Pancreas (tissue), 10 donors: ENCODE measurements around the gene WWC2. TPM values are rescaled to one million over a fixed set of nuclear protein-coding genes. Genes with fewer than 3 reads are reported as not detected.

ENCODE experiments used
- ATAC-seq, 4 donors: fragments of 200-7000 bp; cut with Tn5 transposase; one replicate each; pipeline versions ENCODE4 v1.8.0 to v1.9.1; 2020; ENCODE audit warnings: mild to moderate bottlenecking in 4 of 4, moderate library complexity in 4 of 4
- DNase-seq, 6 donors: peaks; one replicate each; pipeline ENCODE4 v3.0.0-alpha.2; 2020
- FAIRE-seq: peaks from 2 replicates; lab custom pipeline; 2012; peaks lifted over from hg19 to GRCh38; lab: Jason Lieb, UNC
- H3K27ac ChIP-seq, 4 donors: fragments of 200-600 bp; sonication (generic); 1 replicate in 3 of 4; 2 replicates in 1 of 4; pipeline versions ENCODE4 v1.5.0 to v1.8.0; 2020
- H3K27me3 ChIP-seq, 4 donors: fragments of 200-600 bp; one replicate each; pipeline ENCODE4 v1.8.0; 2021
- H3K36me3 ChIP-seq, 3 donors: fragments of 200-600 bp; sonication (generic) in 1 of 3; one replicate each; pipeline versions ENCODE4 v1.5.0 to v1.8.0; 2020 to 2021
- H3K4me1 ChIP-seq, 3 donors: fragments of 200-600 bp; one replicate each; pipeline ENCODE4 v1.8.0; 2021
- H3K4me3 ChIP-seq, 4 donors: fragments of 200-600 bp; sonication (generic) in 2 of 4; one replicate each; pipeline versions ENCODE4 v1.5.0 to v1.8.0; 2020 to 2021
- H3K9me3 ChIP-seq, 4 donors: fragments of 200-600 bp; one replicate each; pipeline ENCODE4 v1.8.0; 2021
- WGBS, 2 donors: extraction: QIAGEN DNeasy Blood & Tissue Kit; methylation state at CpG; one replicate each; pipeline ENCODE4 v1.1.7; 2013; 5-methylcytosine and 5-hydroxymethylcytosine counted together
- intact Hi-C, 3 donors: fragments of 100-400 bp; cut with DNase I; formaldehyde crosslinking; loops; one replicate each; pipeline versions ENCODE4 v1.11.1 to v1.14.2; 2022
- polyA plus RNA-seq, 2 donors: library from polyadenylated mRNA; stranded (reverse); fragments of 200-250 nt; gene quantifications; one replicate each; pipeline ENCODE4 v1.2.3, GENCODE V29; 2013
- total RNA-seq, 6 donors: library from RNA; stranded (reverse); fragmentation: NEBNext Ultra II Directional in 4 of 6; extraction: Animal tissue kit (Norgen Biotek cat#: 25700) in 4 of 6; gene quantifications; one replicate each; pipeline versions ENCODE4 v1.2.1 to v1.2.4, GENCODE V29; 2021 to 2023
- TF ChIP-seq, protein P1 (sequence below), 4 donors: fragments of 200-600 bp; sonication (generic) in 3 of 4; IDR thresholded peaks; one replicate each; pipeline versions ENCODE4 v1.5.0 to v1.8.0; 2021; ENCODE audit warnings: antibody characterized with exemption in 4 of 4
- donor health status: healthy with polysubstance abuse.
- donor health status: DM: no; HTN: no; CAD: no; lungs with moderate emphysema.
- donor health status: DM: no; HTN: no; CAD: no.
- donor health status: control.
- donor health status: control.
- donor health status: Bipolar disorder and iron deficiency.
- donor health status: DM: yes; HTN: yes; CAD: no.
- donor health status: DM: no; HTN: no; CAD: no.
- donor health status: DM: no; HTN: no; CAD: no.
- donor health status: DM: yes; HTN: yes; CAD: no.

WWC2 gene
- total and polyA plus RNA-seq, 8 donors: 4.4 to 27.5 (median 16.9) TPM

DNA sequence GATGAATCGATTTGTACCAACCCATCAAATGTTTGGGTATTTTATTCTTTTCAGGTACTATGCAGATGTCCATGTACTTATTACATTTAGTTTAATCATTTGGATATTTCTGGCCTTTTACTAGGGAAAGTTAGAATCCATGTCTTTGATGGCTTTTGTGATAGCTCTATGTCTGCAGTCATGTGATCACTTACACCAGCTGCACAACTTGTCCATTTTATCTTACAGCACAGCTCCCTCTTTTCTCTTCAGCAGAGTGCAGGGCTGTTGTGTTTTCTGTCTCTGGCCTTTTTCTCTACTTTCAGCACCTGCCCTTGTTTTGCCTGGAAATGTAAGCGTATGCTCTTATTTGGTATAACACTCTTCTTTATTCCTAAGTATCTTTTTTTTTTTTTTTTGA is 30.6 kb downstream of the WWC2 start:
- DNase-seq: no peak
- Histone ChIP-seq H3K36me3 (no peaks in the 10 kb centered on the region), H3K27me3 (no peaks in the 10 kb centered on the region), H3K4me1 (peaks cover 0 to 4% (median 0%) of the 10 kb centered on the region in 3 donors), H3K9me3 (no peaks in the 10 kb centered on the region), H3K4me3 (no peak overlapping the region), H3K27ac (no peak overlapping the region)
- 87 to 92% methylated on average over 2 of the region's 2 CpGs for WGBS, 2 donors
- peak in 1 of 4 donors; percentile 28 for ATAC-seq
- TF ChIP-seq, protein P1, sequence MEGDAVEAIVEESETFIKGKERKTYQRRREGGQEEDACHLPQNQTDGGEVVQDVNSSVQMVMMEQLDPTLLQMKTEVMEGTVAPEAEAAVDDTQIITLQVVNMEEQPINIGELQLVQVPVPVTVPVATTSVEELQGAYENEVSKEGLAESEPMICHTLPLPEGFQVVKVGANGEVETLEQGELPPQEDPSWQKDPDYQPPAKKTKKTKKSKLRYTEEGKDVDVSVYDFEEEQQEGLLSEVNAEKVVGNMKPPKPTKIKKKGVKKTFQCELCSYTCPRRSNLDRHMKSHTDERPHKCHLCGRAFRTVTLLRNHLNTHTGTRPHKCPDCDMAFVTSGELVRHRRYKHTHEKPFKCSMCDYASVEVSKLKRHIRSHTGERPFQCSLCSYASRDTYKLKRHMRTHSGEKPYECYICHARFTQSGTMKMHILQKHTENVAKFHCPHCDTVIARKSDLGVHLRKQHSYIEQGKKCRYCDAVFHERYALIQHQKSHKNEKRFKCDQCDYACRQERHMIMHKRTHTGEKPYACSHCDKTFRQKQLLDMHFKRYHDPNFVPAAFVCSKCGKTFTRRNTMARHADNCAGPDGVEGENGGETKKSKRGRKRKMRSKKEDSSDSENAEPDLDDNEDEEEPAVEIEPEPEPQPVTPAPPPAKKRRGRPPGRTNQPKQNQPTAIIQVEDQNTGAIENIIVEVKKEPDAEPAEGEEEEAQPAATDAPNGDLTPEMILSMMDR (IDR thresholded peaks at IDR 0.05): no peak
- FAIRE-seq: no peak
- intact Hi-C loops: no loop called here

DNA sequence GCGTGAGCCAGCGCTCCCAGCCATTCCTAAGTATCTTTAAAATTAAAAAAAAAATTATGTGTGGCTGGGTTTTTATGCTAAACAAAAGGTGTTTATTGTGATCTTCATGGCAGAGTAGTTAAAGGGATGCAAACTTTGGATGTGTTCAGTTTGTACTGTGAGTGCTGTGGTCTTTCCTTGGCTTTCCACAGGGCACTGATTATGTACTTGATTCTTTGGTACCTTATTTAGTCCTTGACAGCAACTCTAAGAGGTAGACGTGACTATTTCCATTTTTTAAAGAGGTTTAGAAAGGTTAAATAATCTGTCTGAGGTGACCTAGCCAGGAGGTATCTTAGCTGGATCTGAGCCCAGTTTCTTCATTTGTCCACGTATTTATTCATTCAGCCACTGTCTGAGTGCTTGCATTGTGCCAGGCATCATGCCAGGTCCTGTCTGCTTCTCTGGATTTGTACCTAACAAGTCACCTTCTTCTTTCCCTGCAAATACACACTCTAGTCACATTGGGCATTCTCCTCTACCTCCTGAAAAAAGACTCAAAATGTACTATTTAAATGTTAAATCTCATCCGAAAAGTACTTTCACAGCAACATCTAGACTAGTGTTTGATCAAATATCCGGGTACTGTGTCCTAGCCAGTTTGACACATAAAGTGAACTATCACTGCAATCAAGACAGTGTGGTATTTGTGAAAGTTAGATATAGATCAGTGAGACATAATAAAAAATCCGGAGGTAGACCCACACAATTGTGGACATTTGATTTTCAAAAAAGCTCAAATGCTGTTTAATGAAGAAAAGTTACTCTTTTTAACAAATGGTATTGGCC is 31.5 kb downstream of the WWC2 start:
- Histone ChIP-seq H3K4me1 (peaks cover 0 to 4% (median 3%) of the 10 kb centered on the region in 3 donors), H3K27me3 (no peaks in the 10 kb centered on the region), H3K4me3 (no peak overlapping the region), H3K9me3 (no peaks in the 10 kb centered on the region), H3K27ac (peak overlapping the region in 1 of 4 donors; percentile 40), H3K36me3 (no peaks in the 10 kb centered on the region)
- intact Hi-C loops: no loop called here
- FAIRE-seq (no peak), DNase-seq (peak in 5 of 6 donors; percentile 16 to 65 (median 49)), ATAC-seq (peak in 3 of 4 donors; percentile 74 to 85 (median 84))
- 38 to 40% methylated on average over 7 of the region's 7 CpGs for WGBS, 2 donors
- TF ChIP-seq, protein P1 (IDR thresholded peaks at IDR 0.05): no peak

DNA sequence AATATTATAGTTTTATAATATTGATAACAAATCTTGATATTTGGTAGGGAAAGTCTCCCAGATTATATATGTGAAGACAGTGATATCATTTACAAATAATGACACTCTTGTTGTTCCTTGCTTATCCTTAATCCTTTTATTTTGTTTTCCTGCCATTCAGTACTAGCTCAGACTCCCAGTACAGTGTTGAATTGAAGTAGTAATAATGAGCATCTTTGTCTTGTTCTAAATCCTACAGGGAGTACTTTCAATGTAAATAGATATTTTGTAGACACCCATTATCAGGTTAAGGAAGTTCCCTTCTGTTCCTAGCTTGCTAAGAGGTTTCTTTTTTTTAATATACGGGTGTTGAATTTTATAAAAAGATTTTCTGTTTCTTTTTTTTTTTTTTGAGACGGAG is 33.0 kb downstream of the WWC2 start:
- H3K9me3 ChIP-seq: no peaks in the 10 kb centered on the region
- H3K4me1 ChIP-seq: peaks cover 0 to 4% (median 3%) of the 10 kb centered on the region in 3 donors
- FAIRE-seq (no peak), ATAC-seq (no peak), DNase-seq (no peak)
- no peak overlapping the region for H3K27ac ChIP-seq
- TF ChIP-seq, protein P1 (IDR thresholded peaks at IDR 0.05): no peak
- 87 to 88% methylated on average over 2 of the region's 2 CpGs for WGBS, 2 donors
- no peaks in the 10 kb centered on the region for H3K36me3 ChIP-seq
- no peak overlapping the region for H3K4me3 ChIP-seq
- intact Hi-C loops: no loop called here
- no peaks in the 10 kb centered on the region for H3K27me3 ChIP-seq

DNA sequence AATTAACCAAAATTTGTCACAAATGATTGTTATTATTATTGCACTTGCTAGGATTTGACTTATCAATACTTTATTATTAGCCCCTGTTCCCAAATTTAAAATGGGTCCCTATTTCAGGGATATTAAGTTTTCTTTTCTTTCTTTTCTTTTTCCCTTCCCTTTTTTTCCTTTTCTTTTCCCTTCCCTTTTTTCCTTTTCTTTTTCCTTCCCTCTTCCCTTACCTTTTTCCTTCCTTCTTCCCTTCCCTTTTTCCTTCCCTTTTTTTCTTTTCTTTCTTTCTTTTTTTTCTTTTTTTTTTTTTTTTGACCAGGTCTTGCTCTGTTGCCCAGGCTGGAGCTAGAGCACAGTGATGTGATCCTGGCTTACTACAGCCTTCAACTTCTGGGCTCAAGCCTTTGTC is 33.8 kb downstream of the WWC2 start:
- FAIRE-seq (no peak), ATAC-seq (no peak), DNase-seq (no peak)
- no peaks in the 10 kb centered on the region for H3K27me3 ChIP-seq
- H3K4me1 ChIP-seq: peaks cover 0 to 4% (median 3%) of the 10 kb centered on the region in 3 donors
- H3K36me3 ChIP-seq: no peaks in the 10 kb centered on the region
- no peaks in the 10 kb centered on the region for H3K9me3 ChIP-seq
- no peak overlapping the region for H3K4me3 ChIP-seq
- TF ChIP-seq, protein P1 (IDR thresholded peaks at IDR 0.05): no peak
- no peak overlapping the region for H3K27ac ChIP-seq
- intact Hi-C loops: no loop called here

DNA sequence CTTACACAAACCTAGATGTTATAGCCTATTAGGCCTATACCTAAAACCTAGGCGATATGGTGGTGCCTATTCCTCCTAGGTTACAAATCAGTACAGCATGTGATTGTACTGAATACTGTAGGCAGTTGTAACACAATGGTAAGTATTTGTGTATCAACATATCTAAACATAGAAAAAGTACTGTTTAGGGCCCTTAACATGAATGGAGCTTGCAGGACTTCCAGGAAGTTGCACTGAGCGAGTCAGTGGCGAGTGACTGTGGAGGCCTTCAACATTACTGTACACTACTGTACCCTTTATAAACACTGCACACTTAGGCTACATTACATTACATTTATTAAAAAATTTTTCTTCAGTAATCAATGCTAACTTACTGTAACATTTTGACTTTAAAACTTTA is 37.8 kb downstream of the WWC2 start:
- H3K36me3 ChIP-seq: no peaks in the 10 kb centered on the region
- no peaks in the 10 kb centered on the region for H3K27me3 ChIP-seq
- no peaks in the 10 kb centered on the region for H3K9me3 ChIP-seq
- TF ChIP-seq, protein P1 (IDR thresholded peaks at IDR 0.05): no peak
- intact Hi-C loops: no loop called here
- no peak for ATAC-seq
- no peak overlapping the region for H3K4me3 ChIP-seq
- H3K4me1 ChIP-seq: peaks cover under 1 to 4% (median 3%) of the 10 kb centered on the region in 3 donors
- no peak for FAIRE-seq
- H3K27ac ChIP-seq: no peak overlapping the region
- WGBS, 2 donors: 94 to 95% methylated on average over 3 of the region's 3 CpGs
- DNase-seq: no peak
